K562 (cell line): ENCODE data around the gene SPATS2L. TPM values are rescaled to one million over a fixed set of nuclear protein-coding genes. Genes with fewer than 3 reads are reported as not detected.

Source experiments
- ETV6 ChIP-seq, 3 experiments: fragments of 150-350 bp in 1 of 3; sonication (generic) in 1 of 3; formaldehyde crosslinking in 1 of 3; IDR thresholded peaks; 2 replicates each; pipeline versions ENCODE4 v1.6.1 to v1.8.0; 2014 to 2022; ENCODE audit warnings: borderline replicate concordance in 2 of 3, low read depth in 2 of 3, antibody characterized with exemption in 1 of 3, low read length in 1 of 3, mild to moderate bottlenecking in 1 of 3, missing genetic modification reagents in 1 of 3
- GTF2E2 ChIP-seq: fragments of 200-800 bp; sonication (Bioruptor generic); IDR thresholded peaks from 2 replicates; pipeline ENCODE4 v1.6.1; 2016; ENCODE audit warnings: missing genetic modification characterization, missing compliant biosample characterization
- HNRNPL ChIP-seq: fragments of 200-400 bp; formaldehyde crosslinking; IDR thresholded peaks from 2 replicates; pipeline ENCODE4 v1.6.1; 2017; ENCODE audit warnings: low read depth, mild to moderate bottlenecking, low read length
- MYBL2 ChIP-seq, 2 experiments: fragments of 450-650 bp in 1 of 2; sonication (generic) in 1 of 2; formaldehyde crosslinking in 1 of 2; IDR thresholded peaks; 2 replicates each; pipeline versions ENCODE4 v1.6.1 to v1.8.1; 2017 to 2022; ENCODE audit warnings: borderline replicate concordance in 1 of 2, inconsistent platforms in 1 of 2, low read depth in 1 of 2, mild to moderate bottlenecking in 1 of 2, missing genetic modification reagents in 1 of 2, moderate library complexity in 1 of 2
- ZC3H4 ChIP-seq: sonication (generic); formaldehyde crosslinking; IDR thresholded peaks from 2 replicates; pipeline ENCODE4 v1.9.0; 2021; ENCODE audit warnings: missing genetic modification reagents, borderline replicate concordance
- ZNF239 ChIP-seq: fragments of 250-450 bp; sonication (Bioruptor Pico); IDR thresholded peaks from 2 replicates; pipeline ENCODE4 v1.4.0; 2020; ENCODE audit warnings: mild to moderate bottlenecking
- ZNF655 ChIP-seq: fragments of 250-450 bp; sonication (Bioruptor Pico); IDR thresholded peaks from 2 replicates; pipeline ENCODE4 v1.5.0; 2021
- polyA plus RNA-seq, 8 experiments: library from polyadenylated mRNA; depleted of rRNA in 4 of 8; stranded (reverse) in 5 of 8; unstranded in 3 of 8; fragments of >200 nt; fragmentation: Nextera tagmentation in 2 of 8; fragmentation: Illumina TruSeq in 1 of 8; extraction: Ambion mirVana in 2 of 8; extraction: Trizol in 1 of 8; gene quantifications; 2 replicates each; pipeline versions ENCODE4 v1.2.1 to v1.2.3, GENCODE V29; 2011 to 2014; ENCODE audit warnings: inconsistent platforms in 1 of 8, missing spikeins in 1 of 8
- total RNA-seq, 7 experiments: library from RNA; depleted of rRNA in 6 of 7; stranded (reverse); fragments of >200 nt in 6 of 7; fragmentation: Illumina TruSeq in 2 of 7; extraction: Trizol in 2 of 7; gene quantifications; 2 replicates each; pipeline versions ENCODE4 v1.2.1 to v1.2.3, GENCODE V29; 2011 to 2021; ENCODE audit warnings: low replicate concordance in 1 of 7
- TF ChIP-seq, protein P1 (sequence below): fragments of 250-450 bp; sonication (Bioruptor Pico); IDR thresholded peaks from 2 replicates; pipeline ENCODE4 v1.4.0; 2020

Gene SPATS2L
- total and polyA plus RNA-seq, 9 of the 15 experiments (the other 6 are each of a cell fraction or from before 2014, with no cell fraction given): 11.3 to 41.5 (median 24.9) TPM

- TF ChIP-seq, protein P1, sequence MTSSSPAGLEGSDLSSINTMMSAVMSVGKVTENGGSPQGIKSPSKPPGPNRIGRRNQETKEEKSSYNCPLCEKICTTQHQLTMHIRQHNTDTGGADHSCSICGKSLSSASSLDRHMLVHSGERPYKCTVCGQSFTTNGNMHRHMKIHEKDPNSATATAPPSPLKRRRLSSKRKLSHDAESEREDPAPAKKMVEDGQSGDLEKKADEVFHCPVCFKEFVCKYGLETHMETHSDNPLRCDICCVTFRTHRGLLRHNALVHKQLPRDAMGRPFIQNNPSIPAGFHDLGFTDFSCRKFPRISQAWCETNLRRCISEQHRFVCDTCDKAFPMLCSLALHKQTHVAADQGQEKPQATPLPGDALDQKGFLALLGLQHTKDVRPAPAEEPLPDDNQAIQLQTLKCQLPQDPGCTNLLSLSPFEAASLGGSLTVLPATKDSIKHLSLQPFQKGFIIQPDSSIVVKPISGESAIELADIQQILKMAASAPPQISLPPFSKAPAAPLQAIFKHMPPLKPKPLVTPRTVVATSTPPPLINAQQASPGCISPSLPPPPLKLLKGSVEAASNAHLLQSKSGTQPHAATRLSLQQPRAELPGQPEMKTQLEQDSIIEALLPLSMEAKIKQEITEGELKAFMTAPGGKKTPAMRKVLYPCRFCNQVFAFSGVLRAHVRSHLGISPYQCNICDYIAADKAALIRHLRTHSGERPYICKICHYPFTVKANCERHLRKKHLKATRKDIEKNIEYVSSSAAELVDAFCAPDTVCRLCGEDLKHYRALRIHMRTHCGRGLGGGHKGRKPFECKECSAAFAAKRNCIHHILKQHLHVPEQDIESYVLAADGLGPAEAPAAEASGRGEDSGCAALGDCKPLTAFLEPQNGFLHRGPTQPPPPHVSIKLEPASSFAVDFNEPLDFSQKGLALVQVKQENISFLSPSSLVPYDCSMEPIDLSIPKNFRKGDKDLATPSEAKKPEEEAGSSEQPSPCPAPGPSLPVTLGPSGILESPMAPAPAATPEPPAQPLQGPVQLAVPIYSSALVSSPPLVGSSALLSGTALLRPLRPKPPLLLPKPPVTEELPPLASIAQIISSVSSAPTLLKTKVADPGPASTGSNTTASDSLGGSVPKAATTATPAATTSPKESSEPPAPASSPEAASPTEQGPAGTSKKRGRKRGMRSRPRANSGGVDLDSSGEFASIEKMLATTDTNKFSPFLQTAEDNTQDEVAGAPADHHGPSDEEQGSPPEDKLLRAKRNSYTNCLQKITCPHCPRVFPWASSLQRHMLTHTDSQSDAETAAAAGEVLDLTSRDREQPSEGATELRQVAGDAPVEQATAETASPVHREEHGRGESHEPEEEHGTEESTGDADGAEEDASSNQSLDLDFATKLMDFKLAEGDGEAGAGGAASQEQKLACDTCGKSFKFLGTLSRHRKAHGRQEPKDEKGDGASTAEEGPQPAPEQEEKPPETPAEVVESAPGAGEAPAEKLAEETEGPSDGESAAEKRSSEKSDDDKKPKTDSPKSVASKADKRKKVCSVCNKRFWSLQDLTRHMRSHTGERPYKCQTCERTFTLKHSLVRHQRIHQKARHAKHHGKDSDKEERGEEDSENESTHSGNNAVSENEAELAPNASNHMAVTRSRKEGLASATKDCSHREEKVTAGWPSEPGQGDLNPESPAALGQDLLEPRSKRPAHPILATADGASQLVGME (CRISPR knock-in tag): no peak
- TF ChIP-seq ZC3H4 (no peak), ZNF239 (CRISPR knock-in tag) (no peak), HNRNPL (no peak), GTF2E2 (tag) (no peak), ZNF655 (CRISPR knock-in tag) (no peak), MYBL2 (IDR thresholded peaks at IDR 0.05; ENCODE audit: low read depth) (no peak), MYBL2 (CRISPR knock-in tag; IDR thresholded peaks at IDR 0.05; ENCODE audit: borderline replicate concordance) (no peak), ETV6 (IDR thresholded peaks at IDR 0.05; ENCODE audit: borderline replicate concordance in 1 of 2, low read depth in 2 of 2, low read length in 1 of 2) (no peak), ETV6 (CRISPR knock-in tag; IDR thresholded peaks at IDR 0.05; ENCODE audit: borderline replicate concordance) (no peak)
Measured at GRCh38 chr2:200451511-200451910, 145.0 kb downstream of the SPATS2L start (continued).
